NT2/D1 (cell line): ENCODE data around the gene BRD1.

Experiments used
- SUZ12 ChIP-seq: IDR thresholded peaks from 2 replicates; pipeline ENCODE4 v1.6.1; 2011; ENCODE audit not compliant: insufficient read length, insufficient read depth; ENCODE audit errors: extremely low read depth
- YY1 ChIP-seq: IDR thresholded peaks from 2 replicates; pipeline ENCODE4 v1.6.1; 2011; ENCODE audit not compliant: insufficient read length, insufficient read depth
- ZNF274 ChIP-seq: IDR thresholded peaks from 2 replicates; pipeline ENCODE4 v1.6.1; 2011; ENCODE audit warnings: mild to moderate bottlenecking, low read depth, low read length

DNA sequence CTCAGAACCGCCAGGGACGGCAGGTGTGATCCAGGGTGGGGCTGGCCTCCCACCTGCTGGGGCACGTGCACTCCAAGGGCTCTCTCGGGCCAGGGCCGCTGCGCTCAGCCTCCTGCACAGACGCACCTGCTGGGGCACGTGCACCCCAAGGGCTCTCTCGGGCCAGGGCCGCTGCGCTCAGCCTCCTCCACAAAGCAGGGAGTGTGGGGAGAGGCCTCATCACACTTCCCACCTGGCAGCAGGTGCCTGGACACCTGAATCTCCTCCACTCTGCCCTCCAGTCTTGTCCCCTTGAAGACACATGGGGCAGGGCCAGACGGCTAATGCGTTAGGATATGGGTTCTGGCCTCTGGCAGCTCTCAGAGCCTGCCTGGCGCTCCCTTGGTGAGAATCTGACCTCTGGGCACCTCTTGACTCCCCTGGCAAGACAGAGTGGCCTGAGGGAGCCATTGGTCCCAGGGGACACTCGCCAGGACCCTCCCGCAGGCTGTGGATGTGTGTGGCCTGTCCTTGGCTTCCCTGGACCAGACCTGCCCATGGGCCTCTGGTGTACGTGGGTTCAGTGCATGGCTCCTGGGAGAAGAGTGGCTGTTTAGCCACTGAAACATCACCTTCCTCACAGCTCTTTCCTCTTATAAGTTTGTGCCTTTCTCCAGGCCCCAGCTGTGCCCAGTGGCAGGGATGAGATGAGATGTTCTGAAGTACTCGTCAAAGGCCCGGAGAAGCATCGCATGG, 73.5 kb downstream of the BRD1 start:
- TF ChIP-seq YY1 (no peak), ZNF274 (no peak), SUZ12 (no peak)
